Mucosa of stomach (tissue), 1 donor: Measurements from ENCODE around the gene PLCL1.

Source experiments
- H3K27me3 ChIP-seq: one replicate; pipeline ENCODE4 v1.7.0; 2013; ENCODE audit warnings: mild to moderate bottlenecking, low read length; ENCODE audit not compliant: control insufficient read depth, insufficient read depth
- H3K36me3 ChIP-seq: one replicate; pipeline ENCODE4 v1.7.0; 2013; ENCODE audit warnings: low read length; ENCODE audit not compliant: control insufficient read depth, insufficient read depth
- H3K4me1 ChIP-seq: one replicate; pipeline ENCODE4 v1.7.0; 2013; ENCODE audit warnings: mild to moderate bottlenecking, low read length; ENCODE audit not compliant: control insufficient read depth, insufficient read depth
- H3K4me3 ChIP-seq: one replicate; pipeline ENCODE4 v1.7.0; 2013; ENCODE audit warnings: low read length
- H3K9ac ChIP-seq: one replicate; pipeline ENCODE4 v1.7.0; 2013; ENCODE audit warnings: mild to moderate bottlenecking, low read length, moderate library complexity
- H3K9me3 ChIP-seq: one replicate; pipeline ENCODE4 v1.7.0; 2013; ENCODE audit warnings: mild to moderate bottlenecking, low read length, moderate library complexity; ENCODE audit not compliant: control insufficient read depth
- donor health status: Pancreatic carcinoma.

The PLCL1 gene

DNA sequence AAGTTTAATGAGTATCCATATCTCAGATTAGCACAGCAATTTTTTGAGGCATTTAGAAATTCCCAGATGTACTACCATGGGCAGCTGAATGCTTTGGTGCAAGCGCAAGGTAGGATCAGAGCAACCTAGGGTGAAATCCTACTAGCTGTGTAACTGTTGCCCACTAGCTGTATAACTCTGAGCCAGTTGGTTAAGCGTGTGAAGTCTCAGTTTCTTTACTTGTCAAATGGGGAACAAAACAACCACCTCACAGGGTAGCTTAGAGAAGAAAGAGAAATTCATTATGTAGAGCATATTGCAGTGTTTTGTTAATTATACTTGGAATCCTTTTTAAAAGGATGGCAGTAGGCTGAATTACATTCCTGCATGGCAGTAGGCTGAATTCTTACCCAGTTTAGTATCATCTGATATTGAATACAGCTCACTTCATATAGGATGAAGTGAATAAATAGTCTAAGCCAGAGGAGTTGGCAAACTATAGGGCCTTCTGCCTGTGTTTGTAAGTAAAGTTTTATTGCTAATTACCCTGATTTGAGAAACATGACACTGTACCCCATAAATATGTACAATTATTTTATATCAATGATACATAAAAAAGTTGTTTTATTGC, 180.7 kb downstream of the PLCL1 start:
- H3K36me3 ChIP-seq, result no peaks in the 10 kb centered on the region
- no peak overlapping the region for H3K4me3 ChIP-seq
- no peaks in the 10 kb centered on the region for H3K27me3 ChIP-seq
- no peaks in the 10 kb centered on the region for H3K4me1 ChIP-seq
- no peak overlapping the region for H3K9ac ChIP-seq
- no peaks in the 10 kb centered on the region for H3K9me3 ChIP-seq

DNA sequence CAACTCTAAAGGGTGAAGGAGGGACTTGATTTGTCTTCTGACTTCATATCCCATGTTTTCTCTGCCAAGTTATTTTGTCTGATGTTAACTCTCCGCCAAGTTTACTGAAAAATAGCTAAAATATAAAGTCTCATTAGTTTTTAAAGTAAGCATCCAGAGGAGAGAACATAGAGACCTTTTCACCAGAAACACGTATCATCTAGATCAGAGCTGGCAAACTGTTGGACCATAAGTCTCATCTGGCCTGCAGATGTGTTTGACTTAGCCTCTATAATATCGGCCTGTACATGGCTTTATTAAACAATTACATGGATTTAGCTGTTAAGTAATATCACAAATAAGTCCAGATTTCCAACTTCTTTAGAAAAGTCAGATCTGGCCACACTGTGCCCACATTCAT, 182.6 kb downstream of the PLCL1 start:
- H3K4me1 ChIP-seq, result no peaks in the 10 kb centered on the region
- H3K27me3 ChIP-seq, result no peaks in the 10 kb centered on the region
- no peak overlapping the region for H3K4me3 ChIP-seq
- no peaks in the 10 kb centered on the region for H3K9me3 ChIP-seq
- H3K36me3 ChIP-seq, result no peaks in the 10 kb centered on the region
- H3K9ac ChIP-seq, result no peak overlapping the region

DNA sequence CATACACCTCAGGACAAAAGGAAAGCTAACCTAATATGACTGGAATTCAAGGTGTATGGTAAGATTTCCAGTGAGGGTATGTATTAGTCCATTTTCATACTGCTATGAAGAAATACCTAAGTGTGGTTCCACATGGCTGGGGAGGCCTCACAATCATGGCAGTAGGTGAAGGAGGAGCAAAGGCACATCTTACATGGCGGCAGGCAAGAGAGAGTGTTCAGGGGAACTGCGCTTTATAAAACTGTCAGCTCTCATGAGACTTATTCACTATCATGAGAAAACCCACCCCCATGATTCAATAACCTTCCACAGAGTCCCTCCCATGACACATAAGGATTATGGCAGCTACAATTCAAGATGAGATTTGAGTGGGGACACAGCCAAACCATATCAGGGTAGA, 186.0 kb downstream of the PLCL1 start:
- H3K36me3 ChIP-seq, result no peaks in the 10 kb centered on the region
- no peak overlapping the region for H3K4me3 ChIP-seq
- no peaks in the 10 kb centered on the region for H3K9me3 ChIP-seq
- H3K9ac ChIP-seq, result no peak overlapping the region
- no peaks in the 10 kb centered on the region for H3K27me3 ChIP-seq
- H3K4me1 ChIP-seq, result no peaks in the 10 kb centered on the region

DNA sequence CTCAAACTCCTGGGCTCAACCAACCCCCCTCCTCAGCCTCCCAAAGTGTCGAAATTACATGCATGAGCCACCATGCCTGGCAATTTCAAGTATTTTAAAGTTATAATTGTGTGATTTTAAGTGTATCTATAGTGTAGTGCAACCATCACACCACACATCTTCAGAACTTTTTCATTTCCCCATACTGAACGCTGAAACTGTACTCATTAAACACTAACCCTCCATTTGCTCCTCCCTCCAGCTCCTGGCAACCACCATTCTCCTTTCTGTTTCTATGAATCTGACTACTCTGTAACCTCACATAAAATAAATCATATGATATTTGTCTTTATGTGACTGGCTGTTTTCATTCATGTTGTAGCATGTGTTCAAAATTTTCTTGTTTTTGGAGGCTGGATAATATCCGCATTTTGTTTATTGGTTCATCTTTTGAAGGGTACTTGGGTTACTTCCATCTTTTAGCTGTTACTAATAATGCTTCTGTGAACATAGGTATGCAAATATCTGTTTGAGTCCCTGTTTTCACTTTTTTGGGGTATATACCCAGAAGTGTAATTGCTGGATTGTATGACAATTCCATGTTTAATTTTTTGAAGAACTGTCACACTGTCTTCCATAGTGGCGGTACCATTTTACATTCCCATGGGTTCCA, 188.2 kb downstream of the PLCL1 start:
- H3K36me3 ChIP-seq, result no peaks in the 10 kb centered on the region
- no peaks in the 10 kb centered on the region for H3K9me3 ChIP-seq
- no peak overlapping the region for H3K4me3 ChIP-seq
- no peak overlapping the region for H3K9ac ChIP-seq
- H3K4me1 ChIP-seq, result no peaks in the 10 kb centered on the region
- no peaks in the 10 kb centered on the region for H3K27me3 ChIP-seq

DNA sequence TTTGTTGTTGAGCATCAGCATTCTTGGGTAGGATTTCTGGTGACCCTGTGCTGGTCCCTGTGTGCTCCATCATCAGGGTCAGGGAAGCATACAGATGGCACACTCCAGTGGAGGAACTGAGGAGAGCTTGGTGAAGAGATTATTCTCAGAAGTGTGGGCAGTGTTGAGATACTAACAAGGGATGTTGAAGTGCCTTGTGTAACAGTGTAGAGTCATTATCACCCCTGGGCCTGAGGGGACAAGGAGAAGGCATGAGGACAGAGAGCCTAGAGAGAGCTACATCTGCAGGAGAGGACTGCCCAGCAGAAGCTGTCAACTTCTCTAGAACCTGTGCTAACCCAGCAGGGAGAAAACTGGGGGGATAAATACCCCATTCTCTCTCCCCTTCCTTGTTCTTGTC, 189.0 kb downstream of the PLCL1 start:
- H3K36me3 ChIP-seq, result no peaks in the 10 kb centered on the region
- no peaks in the 10 kb centered on the region for H3K27me3 ChIP-seq
- H3K9me3 ChIP-seq, result no peaks in the 10 kb centered on the region
- no peaks in the 10 kb centered on the region for H3K4me1 ChIP-seq
- no peak overlapping the region for H3K9ac ChIP-seq
- H3K4me3 ChIP-seq, result no peak overlapping the region

DNA sequence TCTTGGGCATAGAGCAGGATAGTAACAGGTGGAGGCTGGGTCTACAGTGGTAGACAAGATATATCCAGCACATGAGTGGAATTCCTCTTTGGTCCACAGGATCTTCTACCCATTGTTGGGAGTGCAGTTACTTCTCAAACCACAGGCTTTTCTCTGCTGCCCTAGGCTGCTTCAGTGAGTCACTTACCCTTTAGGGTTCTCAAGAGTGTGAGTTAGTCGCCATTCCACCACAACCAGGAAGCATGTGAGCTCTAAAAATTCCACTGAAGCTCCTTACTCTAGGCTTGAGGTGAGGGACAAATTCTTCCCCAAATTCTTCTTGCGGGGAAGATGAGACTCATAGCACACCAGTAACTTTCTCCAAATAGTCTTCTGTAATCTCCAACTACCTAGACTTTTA, 189.4 kb downstream of the PLCL1 start:
- Histone ChIP-seq H3K9ac (no peak overlapping the region), H3K4me1 (no peaks in the 10 kb centered on the region), H3K36me3 (no peaks in the 10 kb centered on the region), H3K9me3 (no peaks in the 10 kb centered on the region), H3K4me3 (no peak overlapping the region), H3K27me3 (no peaks in the 10 kb centered on the region)

DNA sequence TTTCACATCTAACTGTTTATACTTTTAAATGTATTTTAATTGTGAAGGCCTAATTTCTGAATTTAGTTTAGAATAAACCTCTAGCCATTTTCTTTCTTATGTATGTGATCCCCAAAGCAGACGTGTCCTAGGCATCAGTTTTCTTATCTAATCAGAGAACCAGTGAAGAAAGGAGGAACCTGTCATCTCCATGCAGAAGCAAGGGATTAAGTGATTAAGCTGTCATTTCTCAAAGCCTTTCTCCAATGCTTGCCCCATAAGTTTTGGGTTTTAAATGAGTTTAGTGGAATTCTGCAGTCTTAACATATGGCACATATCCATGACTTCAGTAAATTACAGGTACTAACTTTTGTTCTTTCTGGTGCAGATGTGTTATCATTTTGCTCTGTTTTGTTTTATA, 190.4 kb downstream of the PLCL1 start:
- Histone ChIP-seq H3K36me3 (no peaks in the 10 kb centered on the region), H3K4me3 (no peak overlapping the region), H3K9ac (no peak overlapping the region), H3K9me3 (no peaks in the 10 kb centered on the region), H3K4me1 (no peaks in the 10 kb centered on the region), H3K27me3 (no peaks in the 10 kb centered on the region)

DNA sequence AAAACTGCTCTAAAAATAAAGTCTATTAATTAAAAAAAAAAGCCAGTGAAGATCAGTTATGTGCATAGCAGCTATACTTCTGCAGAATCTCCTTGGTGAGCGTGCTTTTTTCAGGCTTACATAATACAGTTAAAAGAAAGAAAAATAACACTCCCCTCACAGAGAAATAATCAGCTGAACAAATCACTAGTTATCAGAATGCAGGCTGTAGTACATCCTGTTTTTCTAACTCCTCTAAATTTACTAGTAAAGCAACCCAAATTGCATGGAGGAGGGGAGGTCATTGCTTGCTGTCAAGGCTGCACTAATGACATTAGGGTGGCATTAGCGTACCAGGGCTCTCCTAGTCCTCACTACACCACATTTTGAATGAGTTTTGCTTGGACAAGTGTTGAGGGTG, 192.2 kb downstream of the PLCL1 start:
- H3K36me3 ChIP-seq, result no peaks in the 10 kb centered on the region
- H3K4me3 ChIP-seq, result no peak overlapping the region
- no peaks in the 10 kb centered on the region for H3K9me3 ChIP-seq
- no peaks in the 10 kb centered on the region for H3K4me1 ChIP-seq
- H3K9ac ChIP-seq, result no peak overlapping the region
- H3K27me3 ChIP-seq, result no peaks in the 10 kb centered on the region

DNA sequence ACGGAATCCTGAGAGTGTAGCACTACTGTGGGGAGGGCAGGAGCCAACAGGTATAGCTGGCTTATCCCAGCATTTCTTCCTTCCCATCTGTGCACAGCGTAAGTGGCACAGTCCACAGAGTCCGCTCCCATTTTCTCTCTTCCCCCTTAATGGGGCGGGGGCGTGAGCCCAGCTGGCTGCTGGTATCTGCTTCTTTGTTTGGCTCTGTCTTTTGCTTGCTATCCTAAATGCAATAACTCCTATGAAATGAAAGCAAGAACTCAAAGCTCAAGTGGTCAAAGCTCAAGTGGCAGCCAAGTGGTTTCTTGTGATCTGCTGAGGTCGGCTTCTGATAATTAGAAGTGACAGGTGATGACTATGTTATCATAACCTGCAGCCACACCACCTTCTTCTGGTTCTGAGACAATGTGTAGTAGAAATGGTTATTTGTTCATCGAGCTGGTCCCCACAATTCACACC, 192.7 kb downstream of the PLCL1 start:
- H3K4me1 ChIP-seq, result no peaks in the 10 kb centered on the region
- H3K36me3 ChIP-seq, result no peaks in the 10 kb centered on the region
- no peaks in the 10 kb centered on the region for H3K27me3 ChIP-seq
- no peak overlapping the region for H3K9ac ChIP-seq
- H3K4me3 ChIP-seq, result no peak overlapping the region
- no peaks in the 10 kb centered on the region for H3K9me3 ChIP-seq

DNA sequence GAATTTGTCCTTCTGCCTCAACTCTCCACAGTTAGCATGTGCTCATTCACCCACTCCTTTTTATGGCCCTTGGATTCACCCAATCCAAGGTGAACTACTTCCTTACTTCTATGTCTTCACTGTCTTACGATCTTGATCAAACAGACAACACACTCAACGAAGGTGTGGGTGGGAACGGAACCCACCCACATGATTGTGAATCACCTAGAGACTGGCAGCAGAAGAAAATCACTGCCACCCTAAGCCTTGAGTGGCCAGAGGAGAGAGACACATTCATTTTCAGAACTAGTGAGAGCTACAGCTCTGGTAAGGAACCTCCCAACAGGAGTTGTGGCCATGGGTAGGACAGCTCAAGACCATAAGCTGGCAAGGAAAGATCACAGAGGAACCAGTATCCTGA, 194.3 kb downstream of the PLCL1 start:
- no peak overlapping the region for H3K9ac ChIP-seq
- H3K27me3 ChIP-seq, result no peaks in the 10 kb centered on the region
- no peaks in the 10 kb centered on the region for H3K4me1 ChIP-seq
- H3K4me3 ChIP-seq, result no peak overlapping the region
- no peaks in the 10 kb centered on the region for H3K9me3 ChIP-seq
- no peaks in the 10 kb centered on the region for H3K36me3 ChIP-seq

DNA sequence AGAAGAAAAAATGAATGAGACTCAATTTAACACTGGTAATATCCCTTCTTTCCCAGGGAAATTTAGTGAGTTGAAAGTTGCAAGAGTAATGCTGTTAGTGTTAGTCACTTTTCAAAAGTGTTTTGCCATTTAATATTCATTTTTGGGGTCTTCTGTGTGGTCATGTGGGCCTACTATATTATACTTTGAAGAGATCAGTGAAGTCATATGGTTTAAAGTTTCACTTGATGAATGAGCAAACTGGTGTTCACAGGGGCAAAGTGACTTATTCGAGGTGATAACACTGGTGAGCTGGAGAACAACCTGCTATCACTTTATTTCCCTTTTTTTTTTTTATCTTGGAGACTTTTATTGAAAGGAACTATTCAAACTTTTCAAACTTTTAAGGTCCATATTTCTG, 196.0 kb downstream of the PLCL1 start:
- H3K9me3 ChIP-seq, result no peaks in the 10 kb centered on the region
- H3K4me1 ChIP-seq, result no peaks in the 10 kb centered on the region
- no peaks in the 10 kb centered on the region for H3K27me3 ChIP-seq
- H3K36me3 ChIP-seq, result no peaks in the 10 kb centered on the region
- no peak overlapping the region for H3K9ac ChIP-seq
- H3K4me3 ChIP-seq, result no peak overlapping the region

DNA sequence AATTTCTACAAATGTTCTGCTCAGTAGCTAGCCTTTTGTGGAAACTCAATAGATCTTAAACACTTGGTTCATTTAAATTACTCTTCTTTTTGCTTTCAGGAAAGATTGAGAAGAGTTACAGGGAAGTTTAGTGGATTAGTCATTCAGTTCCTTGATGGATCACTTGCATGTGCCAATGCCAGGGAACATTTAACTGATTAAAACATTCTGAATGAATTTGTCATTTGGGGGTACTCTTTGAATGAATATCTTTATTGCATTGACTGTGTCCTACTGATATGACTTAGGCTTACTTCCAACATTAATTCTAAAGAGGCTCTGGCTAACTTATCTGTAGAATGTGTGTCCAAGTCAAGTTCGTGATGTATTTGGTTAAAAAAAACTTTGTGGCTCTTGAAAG, 199.8 kb downstream of the PLCL1 start:
- H3K27me3 ChIP-seq, result no peaks in the 10 kb centered on the region
- no peak overlapping the region for H3K9ac ChIP-seq
- H3K9me3 ChIP-seq, result no peaks in the 10 kb centered on the region
- H3K36me3 ChIP-seq, result no peaks in the 10 kb centered on the region
- no peaks in the 10 kb centered on the region for H3K4me1 ChIP-seq
- no peak overlapping the region for H3K4me3 ChIP-seq
